Mesendoderm (in vitro differentiated cells): ENCODE results near the gene ARHGDIA.

ENCODE experiments used
- DNase-seq: peaks from one replicate; pipeline ENCODE4 v3.0.0; 2013
- H2AK5ac ChIP-seq: 2 replicates; pipeline ENCODE4 v1.6.1; 2013; ENCODE audit warnings: low read length, inconsistent platforms
- H2BK120ac ChIP-seq: 2 replicates; pipeline ENCODE4 v1.6.1; 2013; ENCODE audit warnings: low read depth, mild to moderate bottlenecking, low read length, moderate library complexity, mixed read lengths
- H2BK15ac ChIP-seq: replicated peaks from 2 replicates; pipeline ENCODE4 v1.6.1; 2013; ENCODE audit warnings: low read depth, mild to moderate bottlenecking, moderate library complexity
- H2BK5ac ChIP-seq: 2 replicates; pipeline ENCODE4 v1.6.1; 2013; ENCODE audit warnings: low read length, inconsistent platforms
- H3K18ac ChIP-seq: 2 replicates; pipeline ENCODE4 v1.6.1; 2013; ENCODE audit warnings: mild to moderate bottlenecking, low read length, mixed read lengths
- H3K23ac ChIP-seq: one replicate; pipeline ENCODE4 v1.6.1; 2013; ENCODE audit warnings: low read length
- H3K27ac ChIP-seq: 2 replicates; pipeline ENCODE4 v1.5.1; 2013; ENCODE audit warnings: low read depth, mild to moderate bottlenecking, inconsistent platforms, low read length, moderate library complexity
- H3K27me3 ChIP-seq: 2 replicates; pipeline ENCODE4 v1.6.1; 2013; ENCODE audit warnings: low read length, control low read depth, mild to moderate bottlenecking, inconsistent platforms; ENCODE audit not compliant: insufficient read depth, poor library complexity
- H3K36me3 ChIP-seq: 2 replicates; pipeline ENCODE4 v1.6.1; 2013; ENCODE audit warnings: low read length, inconsistent platforms; ENCODE audit not compliant: control insufficient read depth, insufficient read depth
- H3K4ac ChIP-seq: one replicate; pipeline ENCODE4 v1.6.1; 2013; ENCODE audit warnings: low read depth, mild to moderate bottlenecking, low read length, moderate library complexity
- H3K4me1 ChIP-seq: 2 replicates; pipeline ENCODE4 v1.6.1; 2013; ENCODE audit warnings: low read depth, low read length, inconsistent platforms; ENCODE audit not compliant: control insufficient read depth
- H3K4me2 ChIP-seq: 2 replicates; pipeline ENCODE4 v1.6.1; 2013; ENCODE audit warnings: low read length
- H3K4me3 ChIP-seq: 2 replicates; pipeline ENCODE4 v1.5.1; 2013; ENCODE audit warnings: mild to moderate bottlenecking, low read length
- H3K56ac ChIP-seq: one replicate; pipeline ENCODE4 v1.6.1; 2013; ENCODE audit warnings: low read length
- H3K79me1 ChIP-seq: 2 replicates; pipeline ENCODE4 v1.6.1; 2013; ENCODE audit warnings: low read length, inconsistent platforms
- H3K79me2 ChIP-seq: 2 replicates; pipeline ENCODE4 v1.6.1; 2013; ENCODE audit warnings: mild to moderate bottlenecking, low read length; ENCODE audit not compliant: control insufficient read depth, insufficient read depth
- H3K9ac ChIP-seq: 2 replicates; pipeline ENCODE4 v1.6.1; 2013; ENCODE audit warnings: low read length, inconsistent platforms
- H4K5ac ChIP-seq: one replicate; pipeline ENCODE4 v1.6.1; 2013; ENCODE audit warnings: low read length
- H4K8ac ChIP-seq: one replicate; pipeline ENCODE4 v1.6.1; 2013; ENCODE audit warnings: low read depth, mild to moderate bottlenecking, control low read depth, low read length, moderate library complexity
- WGBS: extraction: QIAGEN DNeasy Blood & Tissue Kit; methylation state at CpG from one replicate; pipeline ENCODE4 v1.1.7; 2013; ENCODE audit warnings: low lambda C conversion rate, missing lambda C conversion rate; ENCODE audit not compliant: insufficient coverage; ENCODE audit errors: extremely low coverage; 5-methylcytosine and 5-hydroxymethylcytosine counted together

Gene ARHGDIA

DNA sequence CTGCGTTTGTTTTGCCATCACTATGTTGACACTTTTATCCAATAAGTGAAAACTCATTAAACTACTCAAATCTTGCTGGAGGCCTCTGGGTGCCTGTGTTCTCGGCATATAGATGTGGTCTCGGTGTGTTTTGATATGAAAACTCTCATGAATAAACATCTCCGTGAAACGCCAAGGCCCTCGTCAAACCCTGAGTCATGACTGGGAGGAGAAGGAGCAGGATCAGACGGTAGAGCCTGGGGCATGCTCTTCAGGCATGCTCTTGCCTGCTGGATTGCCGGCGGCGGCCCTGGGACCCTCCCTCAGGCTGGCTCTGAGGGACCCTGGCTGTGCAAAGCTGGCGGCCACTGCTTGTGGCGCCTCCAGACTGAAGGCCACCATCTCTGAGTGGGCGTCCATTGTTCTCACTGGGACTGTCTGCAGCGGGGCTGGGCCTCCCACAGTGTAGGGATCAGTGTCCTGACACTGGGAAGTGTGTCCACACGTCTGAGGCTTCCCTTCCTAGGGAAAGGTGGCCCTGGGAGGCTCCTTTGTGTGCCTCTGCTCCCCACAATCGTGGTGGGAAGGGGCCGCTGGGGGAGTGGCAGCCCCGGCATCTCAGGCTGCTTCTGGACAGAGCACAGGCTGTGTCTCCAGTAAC, 29.2 kb upstream of the ARHGDIA start:
- Histone ChIP-seq H4K5ac (no peak overlapping the region), H3K27me3 (no peaks in the 10 kb centered on the region), H3K79me1 (no peaks in the 10 kb centered on the region), H3K18ac (no peak overlapping the region), H2BK15ac (no peak overlapping the region), H3K23ac (no peak overlapping the region), H3K36me3 (peaks cover 8% of the 10 kb centered on the region), H3K4me1 (no peaks in the 10 kb centered on the region), H3K4ac (no peak overlapping the region), H3K4me3 (no peak overlapping the region), H2BK120ac (no peak overlapping the region), H2AK5ac (no peak overlapping the region), H3K27ac (no peak overlapping the region), H3K56ac (no peak overlapping the region), H3K9ac (no peak overlapping the region), H3K4me2 (no peak overlapping the region), H3K79me2 (no peaks in the 10 kb centered on the region), H2BK5ac (no peak overlapping the region), H4K8ac (no peak overlapping the region)
- no peak for DNase-seq
- WGBS = no CpG with 5 or more reads among the region's 18 CpGs

DNA sequence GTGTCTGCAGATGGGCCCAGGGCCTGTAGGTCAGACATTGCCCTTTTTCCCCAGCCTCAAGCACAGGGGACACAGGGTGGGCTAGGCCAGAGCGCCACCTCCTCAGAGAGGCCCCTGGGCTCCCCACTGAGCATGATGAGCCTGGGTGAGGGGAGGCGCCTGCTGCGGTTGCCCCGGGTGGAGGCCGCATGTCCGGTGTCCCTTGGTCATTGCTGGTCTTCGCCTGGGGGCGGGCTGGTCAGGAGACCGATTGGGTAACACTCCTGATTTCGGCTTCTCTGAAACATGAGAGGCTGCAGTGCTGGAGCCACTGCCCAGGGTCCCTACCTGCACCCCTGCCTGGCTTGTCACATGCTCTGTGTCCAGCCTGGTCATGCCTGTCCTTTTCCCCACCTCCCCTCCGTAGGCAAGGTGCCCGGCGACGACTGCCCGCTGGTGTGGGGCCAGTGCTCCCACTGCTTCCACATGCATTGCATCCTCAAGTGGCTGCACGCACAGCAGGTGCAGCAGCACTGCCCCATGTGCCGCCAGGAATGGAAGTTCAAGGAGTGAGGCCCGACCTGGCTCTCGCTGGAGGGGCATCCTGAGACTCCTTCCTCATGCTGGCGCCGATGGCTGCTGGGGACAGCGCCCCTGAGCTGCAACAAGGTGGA, 28.5 kb upstream of the ARHGDIA start:
- H4K8ac ChIP-seq = no peak overlapping the region
- H3K18ac ChIP-seq = no peak overlapping the region
- H3K36me3 ChIP-seq = peaks cover 8% of the 10 kb centered on the region
- no peak overlapping the region for H3K4ac ChIP-seq
- H3K23ac ChIP-seq = no peak overlapping the region
- H2BK120ac ChIP-seq = no peak overlapping the region
- H3K56ac ChIP-seq = no peak overlapping the region
- no peak overlapping the region for H3K4me2 ChIP-seq
- WGBS = no CpG with 5 or more reads among the region's 22 CpGs
- no peak overlapping the region for H3K4me3 ChIP-seq
- no peak overlapping the region for H2BK5ac ChIP-seq
- no peaks in the 10 kb centered on the region for H3K27me3 ChIP-seq
- no peaks in the 10 kb centered on the region for H3K79me1 ChIP-seq
- H3K27ac ChIP-seq = no peak overlapping the region
- no peak overlapping the region for H4K5ac ChIP-seq
- H3K79me2 ChIP-seq = no peaks in the 10 kb centered on the region
- no peak for DNase-seq
- H2AK5ac ChIP-seq = no peak overlapping the region
- no peak overlapping the region for H2BK15ac ChIP-seq
- H3K9ac ChIP-seq = no peak overlapping the region
- H3K4me1 ChIP-seq = no peaks in the 10 kb centered on the region

GRCh38 chr17:81898885-81899284, 27.7 kb upstream of the ARHGDIA start:
- no peak overlapping the region for H3K4me2 ChIP-seq
- H2BK120ac ChIP-seq = no peak overlapping the region
- H2BK15ac ChIP-seq = no peak overlapping the region
- no peaks in the 10 kb centered on the region for H3K27me3 ChIP-seq
- no peak overlapping the region for H3K4ac ChIP-seq
- no peak overlapping the region for H3K23ac ChIP-seq
- H3K79me2 ChIP-seq = no peaks in the 10 kb centered on the region
- H3K79me1 ChIP-seq = peaks cover 3% of the 10 kb centered on the region
- H2BK5ac ChIP-seq = no peak overlapping the region
- H3K18ac ChIP-seq = no peak overlapping the region
- H3K27ac ChIP-seq = peak overlapping the region; percentile 6
- H3K36me3 ChIP-seq = peaks cover 10% of the 10 kb centered on the region
- H3K56ac ChIP-seq = no peak overlapping the region
- no CpG with 5 or more reads among the region's 9 CpGs for WGBS
- DNase-seq = no peak
- no peak overlapping the region for H3K9ac ChIP-seq
- no peaks in the 10 kb centered on the region for H3K4me1 ChIP-seq
- H3K4me3 ChIP-seq = no peak overlapping the region
- H4K8ac ChIP-seq = no peak overlapping the region
- no peak overlapping the region for H4K5ac ChIP-seq
- no peak overlapping the region for H2AK5ac ChIP-seq

DNA sequence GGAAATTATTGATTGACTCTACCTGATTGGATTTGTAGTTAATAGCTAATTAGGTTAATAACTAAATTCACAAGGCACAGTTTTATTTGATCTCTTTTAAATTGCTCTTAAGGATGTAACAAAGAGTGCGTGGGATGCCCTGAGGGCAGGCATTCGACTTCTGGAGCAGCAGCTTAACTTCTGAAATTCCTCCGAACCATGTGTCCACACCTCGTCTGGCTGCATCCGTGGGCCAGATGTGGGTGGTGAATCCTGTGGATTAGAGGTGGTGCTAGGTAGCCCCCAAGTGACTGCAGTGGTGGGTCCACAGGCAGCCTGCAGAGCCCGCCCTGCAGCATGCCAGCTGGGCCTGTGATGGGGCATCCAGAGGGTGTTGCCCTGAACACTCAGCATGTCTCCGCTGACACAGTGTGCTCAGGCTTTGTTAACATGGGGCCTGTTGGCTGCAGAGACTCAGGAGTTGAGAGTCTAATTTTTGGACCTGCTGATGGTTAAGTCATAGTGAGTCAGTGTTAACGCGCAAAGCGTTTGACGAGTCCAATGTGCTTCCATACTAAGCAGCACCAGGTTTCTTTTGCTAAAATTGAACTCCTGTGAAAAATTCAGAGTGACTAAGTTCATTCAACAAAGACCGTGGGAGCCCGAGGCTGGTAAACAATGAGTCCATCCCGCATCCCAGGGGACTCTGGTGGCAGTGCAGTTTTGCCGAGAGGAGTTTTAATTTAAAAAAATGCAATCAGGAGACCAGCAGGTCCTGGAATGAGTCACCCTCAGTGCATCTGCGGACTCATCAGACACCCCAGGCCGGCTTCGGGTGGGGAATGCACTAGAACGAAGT, 27.1 kb upstream of the ARHGDIA start:
- Histone ChIP-seq H2BK5ac (no peak overlapping the region), H2BK15ac (no peak overlapping the region), H3K4me1 (no peaks in the 10 kb centered on the region), H3K4me3 (no peak overlapping the region), H3K9ac (no peak overlapping the region), H3K4ac (no peak overlapping the region), H3K27ac (peak overlapping the region; percentile 42), H3K18ac (no peak overlapping the region), H3K4me2 (no peak overlapping the region), H4K8ac (no peak overlapping the region), H4K5ac (no peak overlapping the region), H3K79me2 (no peaks in the 10 kb centered on the region), H3K27me3 (no peaks in the 10 kb centered on the region), H3K56ac (no peak overlapping the region), H2AK5ac (no peak overlapping the region), H2BK120ac (no peak overlapping the region), H3K36me3 (peaks cover 10% of the 10 kb centered on the region), H3K23ac (no peak overlapping the region), H3K79me1 (peaks cover 3% of the 10 kb centered on the region)
- WGBS = no CpG with 5 or more reads among the region's 19 CpGs
- peak; percentile 47 for DNase-seq

GRCh38 chr17:81895400-81895799, 24.3 kb upstream of the ARHGDIA start:
- Histone ChIP-seq H3K18ac (no peak overlapping the region), H3K36me3 (peaks cover 10% of the 10 kb centered on the region), H2BK15ac (no peak overlapping the region)

More at GRCh38 chr17:81895400-81895799, 24.3 kb upstream of the ARHGDIA start:
- Histone ChIP-seq H3K4me2 (no peak overlapping the region), H3K4me3 (no peak overlapping the region), H3K27me3 (no peaks in the 10 kb centered on the region), H3K9ac (no peak overlapping the region), H4K5ac (no peak overlapping the region), H2AK5ac (no peak overlapping the region), H3K23ac (no peak overlapping the region), H3K79me2 (peaks cover 7% of the 10 kb centered on the region), H3K4ac (no peak overlapping the region), H2BK120ac (no peak overlapping the region), H3K4me1 (no peaks in the 10 kb centered on the region), H3K56ac (no peak overlapping the region), H2BK5ac (no peak overlapping the region), H3K27ac (no peak overlapping the region), H4K8ac (no peak overlapping the region), H3K79me1 (peaks cover 4% of the 10 kb centered on the region)
- WGBS = no CpG with 5 or more reads among the region's 11 CpGs
- DNase-seq = no peak
